SU-DHL-6 (cell line): Measurements from ENCODE around the gene C11orf68.

ENCODE experiments used
- EZH2phosphoT487 ChIP-seq: fragments of 200-600 bp; sonication (generic), shearing (Covaris generic); conservative IDR thresholded peaks from 2 replicates; pipeline ENCODE4 v1.6.1; 2018; ENCODE audit warnings: mild to moderate bottlenecking, antibody characterized with exemption, low read length, moderate library complexity, mixed read lengths
- TF ChIP-seq, protein P1 (sequence below): fragments of 200-600 bp; sonication (generic); IDR thresholded peaks from one replicate; pipeline ENCODE4 v1.5.1; 2017; ENCODE audit warnings: antibody characterized with exemption, mild to moderate bottlenecking, low read length, moderate library complexity; ENCODE audit not compliant: insufficient read depth, poor library complexity, severe bottlenecking

DNA sequence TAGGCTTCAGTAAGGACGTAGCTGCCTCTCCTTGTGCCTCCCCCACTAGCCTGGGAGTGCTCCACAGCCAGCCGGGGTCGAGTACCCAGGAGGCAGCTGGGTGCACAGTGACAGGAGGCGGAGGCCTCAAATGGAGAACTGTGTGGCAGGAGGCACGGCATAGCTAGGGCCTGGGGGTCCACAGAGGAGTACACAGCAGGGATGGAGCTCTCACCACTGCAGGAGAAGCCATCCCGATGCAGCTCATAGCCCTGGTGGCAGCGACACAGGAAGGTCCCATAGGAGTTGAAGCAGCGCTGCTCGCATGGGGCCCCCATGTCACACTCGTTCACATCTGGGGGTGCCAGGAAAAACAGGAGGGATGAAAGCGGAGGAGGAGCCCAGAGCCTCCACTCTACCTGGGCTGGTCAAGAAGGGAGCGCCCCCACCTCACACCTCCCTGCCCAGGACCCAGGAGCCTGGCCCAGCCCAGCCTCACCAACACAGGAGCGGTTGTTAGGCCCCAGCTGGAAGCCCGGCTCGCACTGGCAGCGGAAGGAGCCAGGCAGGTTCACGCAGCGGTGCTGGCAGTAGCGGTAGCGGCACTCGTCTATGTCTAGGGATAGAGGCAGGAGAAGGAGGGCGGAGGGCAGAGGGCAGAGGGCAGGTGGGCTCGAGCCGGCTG, 49.1 kb downstream of the C11orf68 start:
- TF ChIP-seq, protein P1, sequence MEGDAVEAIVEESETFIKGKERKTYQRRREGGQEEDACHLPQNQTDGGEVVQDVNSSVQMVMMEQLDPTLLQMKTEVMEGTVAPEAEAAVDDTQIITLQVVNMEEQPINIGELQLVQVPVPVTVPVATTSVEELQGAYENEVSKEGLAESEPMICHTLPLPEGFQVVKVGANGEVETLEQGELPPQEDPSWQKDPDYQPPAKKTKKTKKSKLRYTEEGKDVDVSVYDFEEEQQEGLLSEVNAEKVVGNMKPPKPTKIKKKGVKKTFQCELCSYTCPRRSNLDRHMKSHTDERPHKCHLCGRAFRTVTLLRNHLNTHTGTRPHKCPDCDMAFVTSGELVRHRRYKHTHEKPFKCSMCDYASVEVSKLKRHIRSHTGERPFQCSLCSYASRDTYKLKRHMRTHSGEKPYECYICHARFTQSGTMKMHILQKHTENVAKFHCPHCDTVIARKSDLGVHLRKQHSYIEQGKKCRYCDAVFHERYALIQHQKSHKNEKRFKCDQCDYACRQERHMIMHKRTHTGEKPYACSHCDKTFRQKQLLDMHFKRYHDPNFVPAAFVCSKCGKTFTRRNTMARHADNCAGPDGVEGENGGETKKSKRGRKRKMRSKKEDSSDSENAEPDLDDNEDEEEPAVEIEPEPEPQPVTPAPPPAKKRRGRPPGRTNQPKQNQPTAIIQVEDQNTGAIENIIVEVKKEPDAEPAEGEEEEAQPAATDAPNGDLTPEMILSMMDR, result no peak
- no peak for TF ChIP-seq EZH2phosphoT487
